ENCODE results near the gene PHF21A. TPM values are rescaled to one million over a fixed set of nuclear protein-coding genes. Genes with fewer than 3 reads are reported as not detected.

The PHF21A gene
- total and polyA plus RNA-seq, 2 of the 13 experiments (the other 11 are each of a cell fraction or from before 2014, with no cell fraction given) = 4.1 to 34.6 TPM

- TF ChIP-seq PATZ1 (CRISPR knock-in tag; IDR thresholded peaks at IDR 0.05) = no peak
- no peak for TF ChIP-seq ATF7 (IDR thresholded peaks at IDR 0.05)
- TF ChIP-seq ATF7 (CRISPR knock-in tag; IDR thresholded peaks at IDR 0.05) = no peak
- TF ChIP-seq ZNF354B (CRISPR knock-in tag; IDR thresholded peaks at IDR 0.05) = no peak
- no peak; the same call in 1 of the 2 replicates for TF ChIP-seq ZXDC (CRISPR knock-in tag; IDR thresholded peaks at IDR 0.05)
- TF ChIP-seq ZFY (CRISPR knock-in tag; IDR thresholded peaks at IDR 0.05) = peak; percentile 38
- peak; percentile 48; the same call in 1 of the 2 replicates for TF ChIP-seq TAF1 (CRISPR knock-in tag; IDR thresholded peaks at IDR 0.05)
- TF ChIP-seq ZBTB46 (CRISPR knock-in tag; IDR thresholded peaks at IDR 0.05; ENCODE audit: borderline replicate concordance) = no peak
- TF ChIP-seq ZNF143 (CRISPR knock-in tag; IDR thresholded peaks at IDR 0.05) = no peak
- TF ChIP-seq ZNF33B (CRISPR knock-in tag; IDR thresholded peaks at IDR 0.05) = no peak
- TF ChIP-seq HES4 (CRISPR knock-in tag; IDR thresholded peaks at IDR 0.05; ENCODE audit: borderline replicate concordance) = peak; percentile 42; the same call in 1 of the 2 replicates
- TF ChIP-seq TRIM24 (CRISPR knock-in tag; IDR thresholded peaks at IDR 0.05) = no peak
- TF ChIP-seq HNRNPH1 (optimal IDR thresholded peaks at IDR 0.05; ENCODE audit: low read depth, low read length) = no peak
- no peak for TF ChIP-seq FOXO4 (CRISPR knock-in tag; conservative IDR thresholded peaks at IDR 0.05)
- TF ChIP-seq PITX1 (CRISPR knock-in tag; IDR thresholded peaks at IDR 0.05) = no peak
- TF ChIP-seq ZNF616 (CRISPR knock-in tag; IDR thresholded peaks at IDR 0.05; ENCODE audit: low read depth) = 0 out of 2 replicates have a peak, but pooled peaks have one; percentile 20
- no peak for TF ChIP-seq ZNF660 (CRISPR knock-in tag; IDR thresholded peaks at IDR 0.05; ENCODE audit: borderline replicate concordance, low read depth)
These were observed 202.8 kb downstream of the PHF21A start (continued) for GRCh38 chr11:45918331-45918941.
